Cardiac fibroblast (primary cell): ENCODE measurements around the gene RAB11A.

ENCODE experiments used
- DNase-seq, 2 donors: peaks; one replicate each; pipeline versions ENCODE4 v3.0.0 to v3.0.0-alpha.2; 2010; ENCODE audit warnings: low read depth in 2 of 2
- H3K4me3 ChIP-seq, 2 donors: replicated peaks in 1 of 2; 1 replicate in 1 of 2; 2 replicates in 1 of 2; pipeline ENCODE4 v1.5.1; 2011; ENCODE audit warnings: low read depth in 2 of 2, low read length in 2 of 2, mild to moderate bottlenecking in 2 of 2, moderate library complexity in 1 of 2
- CTCF ChIP-seq: IDR thresholded peaks from one replicate; pipeline ENCODE4 v1.5.1; 2011; ENCODE audit warnings: low read depth, mild to moderate bottlenecking, low read length, inconsistent platforms

Gene RAB11A

GRCh38 chr15:65885668-65886218, 16.5 kb downstream of the RAB11A start:
- no peak for TF ChIP-seq CTCF
- H3K4me3 ChIP-seq, result no peak overlapping the region
- DNase-seq, result no peak

- no peak for TF ChIP-seq CTCF
- no peak for DNase-seq
- no peak overlapping the region for H3K4me3 ChIP-seq
Measured at GRCh38 chr15:65887565-65887964, 18.3 kb downstream of the RAB11A start.

GRCh38 chr15:65888981-65889380, 19.7 kb downstream of the RAB11A start:
- no peak overlapping the region for H3K4me3 ChIP-seq
- no peak for DNase-seq
- TF ChIP-seq CTCF, result no peak

GRCh38 chr15:65893060-65893459, 23.8 kb downstream of the RAB11A start:
- no peak for DNase-seq
- no peak for TF ChIP-seq CTCF
- no peak overlapping the region for H3K4me3 ChIP-seq

GRCh38 chr15:65896236-65896635, 26.9 kb downstream of the RAB11A start:
- no peak for TF ChIP-seq CTCF
- no peak overlapping the region for H3K4me3 ChIP-seq
- peak; percentile 25 to 58 for DNase-seq

- no peak overlapping the region for H3K4me3 ChIP-seq
- DNase-seq, result no peak
- no peak for TF ChIP-seq CTCF
Measured at GRCh38 chr15:65900488-65900887, 31.2 kb downstream of the RAB11A start.

GRCh38 chr15:65901336-65901735, 32.0 kb downstream of the RAB11A start:
- TF ChIP-seq CTCF, result no peak
- H3K4me3 ChIP-seq, result no peak overlapping the region
- DNase-seq, result no peak
